Activated CD8-positive, alpha-beta memory T cell treated with anti-CD3 and anti-CD28 coated beads, Interleukin-2, amount 50 U/mL, for 24 hours (primary cell): ENCODE data around the gene SLC11A2.
A peak's percentile ranks its signal among the peaks of the same experiment; 100 is the strongest.

Source experiments
- DNase-seq: peaks from one replicate; pipeline ENCODE4 v3.0.0-alpha.2; 2020; ENCODE audit errors: extremely low read depth

Gene SLC11A2

GRCh38 chr12:51025836-51026638 lies at the start of gene SLC11A2:
TSS of gene SLC11A2 (minus strand) at chr12:51026384. CDS start at chr12:51010728, 15,656 bp downstream.
- peak; percentile 79 for DNase-seq

GRCh38 chr12:51075390-51075789 lies 49.2 kb upstream of the SLC11A2 start:
- DNase-seq: no peak

- DNase-seq: no peak
Observed at GRCh38 chr12:51071663-51072062, 45.5 kb upstream of the SLC11A2 start.

GRCh38 chr12:51070004-51070403 lies 43.8 kb upstream of the SLC11A2 start:
- no peak for DNase-seq

GRCh38 chr12:51067771-51068170 lies 41.6 kb upstream of the SLC11A2 start:
- no peak for DNase-seq

GRCh38 chr12:51067229-51067628 lies 41.0 kb upstream of the SLC11A2 start:
- no peak for DNase-seq

GRCh38 chr12:51065530-51065929 lies 39.3 kb upstream of the SLC11A2 start:
- no peak for DNase-seq

- no peak for DNase-seq
Observed at GRCh38 chr12:51062631-51063397, 36.6 kb upstream of the SLC11A2 start.

- no peak for DNase-seq
Observed at GRCh38 chr12:51059086-51059485, 32.9 kb upstream of the SLC11A2 start.

- DNase-seq: no peak
Observed at GRCh38 chr12:51056242-51056641, 30.1 kb upstream of the SLC11A2 start.

- DNase-seq: no peak
Observed at GRCh38 chr12:51055060-51055459, 28.9 kb upstream of the SLC11A2 start.

- no peak for DNase-seq
Observed at GRCh38 chr12:51051787-51052186, 25.6 kb upstream of the SLC11A2 start.

GRCh38 chr12:51049525-51049924 lies 23.3 kb upstream of the SLC11A2 start:
- no peak for DNase-seq

- no peak for DNase-seq
Observed at GRCh38 chr12:51048661-51049251, 22.6 kb upstream of the SLC11A2 start.

- DNase-seq: peak; percentile 87
Observed at GRCh38 chr12:51047655-51048540, 21.7 kb upstream of the SLC11A2 start, which contains the start of gene LETMD1. TSS of gene LETMD1 (plus strand) at chr12:51048327. CDS start at chr12:51048357, 30 bp downstream.

- no peak for DNase-seq
Observed at GRCh38 chr12:51036279-51036678, 10.1 kb upstream of the SLC11A2 start.

- DNase-seq: no peak
Observed at GRCh38 chr12:51033457-51034089, 7.4 kb upstream of the SLC11A2 start.

GRCh38 chr12:51033048-51033447 lies 6.9 kb upstream of the SLC11A2 start:
- DNase-seq: no peak

GRCh38 chr12:51028813-51029150 lies 2.6 kb upstream of the SLC11A2 start:
- no peak for DNase-seq

GRCh38 chr12:51028126-51028812 lies 2.1 kb upstream of the SLC11A2 start:
- no peak for DNase-seq
